Hair follicular keratinocyte (primary cell): ENCODE measurements around the gene CEP120. TPM values are rescaled to one million over a fixed set of nuclear protein-coding genes. Genes with fewer than 3 reads are reported as not detected.

Experiments used
- total RNA-seq: library from RNA; depleted of rRNA; stranded (reverse); fragments of >200 nt; gene quantifications from 2 replicates; pipeline ENCODE4 v1.2.3, GENCODE V29; 2015

CEP120 gene
- 8.9 and 12.3 TPM in 2 replicates for total RNA-seq

GRCh38 chr5:123423278-123424149, at the start of gene CEP120:
Gene CEP120, minus strand, starts transcription at chr5:123423403. Its CDS starts 405 bp downstream, at chr5:123422998.

Other genes with a start within 250 kb of the CEP120 start
- gene CSNK1G3, start 88.8 kb upstream of the CEP120 start, total RNA-seq, result 32.1 and 54.7 TPM in 2 replicates